ENCODE results near the gene HES6.

DNA sequence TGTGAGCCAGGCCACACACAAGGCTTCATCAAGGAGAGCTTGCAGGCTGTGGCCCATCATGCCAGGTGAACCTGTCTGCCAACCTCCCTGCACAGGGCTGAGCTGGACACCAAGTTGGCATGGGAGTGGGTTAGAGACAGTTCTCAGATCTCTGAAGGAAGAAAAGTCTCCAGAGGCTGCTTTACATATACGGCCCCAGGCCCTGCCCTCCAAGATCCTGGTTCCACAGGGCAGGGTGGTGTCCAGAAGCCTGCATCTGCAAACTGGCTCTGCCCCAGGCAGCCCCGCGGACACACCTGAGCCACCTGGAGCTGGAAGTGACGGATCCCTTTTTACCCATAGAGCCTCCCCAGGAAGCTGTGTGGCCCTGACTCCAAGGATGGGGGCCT lies 24.2 kb upstream of the HES6 start:
- TF ChIP-seq, protein P1, sequence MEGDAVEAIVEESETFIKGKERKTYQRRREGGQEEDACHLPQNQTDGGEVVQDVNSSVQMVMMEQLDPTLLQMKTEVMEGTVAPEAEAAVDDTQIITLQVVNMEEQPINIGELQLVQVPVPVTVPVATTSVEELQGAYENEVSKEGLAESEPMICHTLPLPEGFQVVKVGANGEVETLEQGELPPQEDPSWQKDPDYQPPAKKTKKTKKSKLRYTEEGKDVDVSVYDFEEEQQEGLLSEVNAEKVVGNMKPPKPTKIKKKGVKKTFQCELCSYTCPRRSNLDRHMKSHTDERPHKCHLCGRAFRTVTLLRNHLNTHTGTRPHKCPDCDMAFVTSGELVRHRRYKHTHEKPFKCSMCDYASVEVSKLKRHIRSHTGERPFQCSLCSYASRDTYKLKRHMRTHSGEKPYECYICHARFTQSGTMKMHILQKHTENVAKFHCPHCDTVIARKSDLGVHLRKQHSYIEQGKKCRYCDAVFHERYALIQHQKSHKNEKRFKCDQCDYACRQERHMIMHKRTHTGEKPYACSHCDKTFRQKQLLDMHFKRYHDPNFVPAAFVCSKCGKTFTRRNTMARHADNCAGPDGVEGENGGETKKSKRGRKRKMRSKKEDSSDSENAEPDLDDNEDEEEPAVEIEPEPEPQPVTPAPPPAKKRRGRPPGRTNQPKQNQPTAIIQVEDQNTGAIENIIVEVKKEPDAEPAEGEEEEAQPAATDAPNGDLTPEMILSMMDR (IDR thresholded peaks at IDR 0.05), result no peak
- TF ChIP-seq POLR2A (IDR thresholded peaks at IDR 0.05), result no peak
